ENCODE data around the gene TXNL4B.

- TF ChIP-seq POLR2AphosphoS5 (IDR thresholded peaks at IDR 0.05; ENCODE audit: low read depth, low read length) (no peak), REST (IDR thresholded peaks at IDR 0.05; ENCODE audit: insufficient read depth in 1 of 2, low read depth in 2 of 2, low read length in 2 of 2) (no peak)
Measured at GRCh38 chr16:72108353-72109102, 15.1 kb upstream of the TXNL4B start.
